ENCODE results near the gene TBC1D22A. TPM values are rescaled to one million over a fixed set of nuclear protein-coding genes. Genes with fewer than 3 reads are reported as not detected.

Gene TBC1D22A
- total RNA-seq, 6 donors from 2014 or later: 27.1 to 48.2 (median 35.3) TPM

- no peak for ATAC-seq (ENCODE audit: low FRiP score in 2 of 2)
- no peak for DNase-seq
- Histone ChIP-seq H3K27ac (peak overlapping the region in 2 of 4 donors; percentile 91 to 95), H3K9me3 (peaks cover 0 to 6% (median 2%) of the 10 kb centered on the region in 4 donors), H3K36me3 (no peaks in the 10 kb centered on the region), H3K4me3 (no peak overlapping the region), H3K27me3 (no peaks in the 10 kb centered on the region), H3K4me1 (peaks cover 53 to 60% (median 55%) of the 10 kb centered on the region in 4 donors)
- TF ChIP-seq CTCF (IDR thresholded peaks at IDR 0.05): no peak
- no peak for TF ChIP-seq EP300 (IDR thresholded peaks at IDR 0.05)
- TF ChIP-seq POLR2A (IDR thresholded peaks at IDR 0.05): no peak
- no peak for TF ChIP-seq POLR2AphosphoS5 (IDR thresholded peaks at IDR 0.05)
- WGBS, 2 donors: 80 to 90% methylated on average over 4 to 11 of the region's 11 CpGs
These were observed 10.0 kb upstream of the TBC1D22A start for GRCh38 chr22:46752286-46752987.

- H3K27me3 ChIP-seq: no peaks in the 10 kb centered on the region
- H3K4me3 ChIP-seq: no peak overlapping the region
- no peak for ATAC-seq (ENCODE audit: low FRiP score in 2 of 2)
- H3K9me3 ChIP-seq: peaks cover 0 to 6% (median 2%) of the 10 kb centered on the region in 4 donors
- WGBS, 2 donors: 94 to 100% methylated on average over 1 to 5 of the region's 6 CpGs
- no peaks in the 10 kb centered on the region for H3K36me3 ChIP-seq
- H3K4me1 ChIP-seq: peaks cover 53 to 62% (median 55%) of the 10 kb centered on the region in 4 donors
- no peak for DNase-seq
- no peak for TF ChIP-seq POLR2AphosphoS5 (IDR thresholded peaks at IDR 0.05)
- no peak for TF ChIP-seq POLR2A (IDR thresholded peaks at IDR 0.05)
- TF ChIP-seq CTCF (IDR thresholded peaks at IDR 0.05): no peak
- TF ChIP-seq EP300 (IDR thresholded peaks at IDR 0.05): no peak
- H3K27ac ChIP-seq: peak overlapping the region; percentile 91 to 96 (median 94)
These were observed 9.5 kb upstream of the TBC1D22A start for GRCh38 chr22:46752988-46753310.

- ATAC-seq (ENCODE audit: low FRiP score in 2 of 2): no peak
- Histone ChIP-seq H3K27ac (peak overlapping the region; percentile 91 to 96 (median 94)), H3K4me1 (peaks cover 55 to 66% (median 58%) of the 10 kb centered on the region in 4 donors), H3K27me3 (no peaks in the 10 kb centered on the region), H3K36me3 (no peaks in the 10 kb centered on the region), H3K9me3 (peaks cover 0 to 6% (median 2%) of the 10 kb centered on the region in 4 donors), H3K4me3 (no peak overlapping the region)
- DNase-seq: no peak
- WGBS, 2 donors: 93 to 94% methylated on average over 5 to 8 of the region's 8 CpGs
- TF ChIP-seq CTCF (IDR thresholded peaks at IDR 0.05) (no peak), EP300 (IDR thresholded peaks at IDR 0.05) (no peak), POLR2A (IDR thresholded peaks at IDR 0.05) (no peak), POLR2AphosphoS5 (IDR thresholded peaks at IDR 0.05) (no peak)
These were observed 9.1 kb upstream of the TBC1D22A start for GRCh38 chr22:46753360-46753759.

GRCh38 chr22:46753761-46754109, 8.7 kb upstream of the TBC1D22A start:
- H3K4me1 ChIP-seq: peaks cover 58 to 69% (median 60%) of the 10 kb centered on the region in 4 donors
- no peak for ATAC-seq (ENCODE audit: low FRiP score in 2 of 2)
- H3K36me3 ChIP-seq: no peaks in the 10 kb centered on the region
- H3K27me3 ChIP-seq: no peaks in the 10 kb centered on the region
- no peak overlapping the region for H3K4me3 ChIP-seq
- 73 to 82% methylated on average over 4 of the region's 4 CpGs for WGBS, 2 donors
- no peak for DNase-seq
- peak overlapping the region; percentile 91 to 96 (median 94) for H3K27ac ChIP-seq
- TF ChIP-seq CTCF (IDR thresholded peaks at IDR 0.05) (peak in 1 of 6 experiments; percentile 14), POLR2AphosphoS5 (IDR thresholded peaks at IDR 0.05) (no peak), POLR2A (IDR thresholded peaks at IDR 0.05) (no peak)
- peaks cover 0 to 6% (median 2%) of the 10 kb centered on the region in 4 donors for H3K9me3 ChIP-seq

Data from upper lobe of left lung (tissue), 6 donors.